Ectodermal cell (in vitro differentiated cells): ENCODE measurements around the gene A4GALT.
"Not testable (repeated sequence)": the region's sequence is repeated elsewhere in the genome, so short reads cannot be mapped to it uniquely, and the experiment has no call there.

Experiments
- H3K27ac ChIP-seq: 2 replicates; pipeline ENCODE4 v1.7.0; 2013; ENCODE audit warnings: mild to moderate bottlenecking, low read depth, low read length; ENCODE audit not compliant: insufficient read depth, poor library complexity, severe bottlenecking
- H3K27me3 ChIP-seq: 2 replicates; pipeline ENCODE4 v1.7.0; 2013; ENCODE audit warnings: mild to moderate bottlenecking, low read length; ENCODE audit not compliant: insufficient read depth, control insufficient read depth, poor library complexity, severe bottlenecking
- H3K36me3 ChIP-seq: one replicate; pipeline ENCODE4 v1.7.0; 2013; ENCODE audit warnings: low read length; ENCODE audit not compliant: control insufficient read depth, insufficient read depth
- H3K4me1 ChIP-seq: one replicate; pipeline ENCODE4 v1.7.0; 2013; ENCODE audit warnings: low read length; ENCODE audit not compliant: control insufficient read depth, insufficient read depth
- H3K4me3 ChIP-seq: 2 replicates; pipeline ENCODE4 v1.7.0; 2013; ENCODE audit warnings: low read depth, low read length, control low read depth; ENCODE audit not compliant: insufficient read depth
- H3K9me3 ChIP-seq: 2 replicates; pipeline ENCODE4 v1.7.0; 2013; ENCODE audit warnings: mild to moderate bottlenecking, low read length, moderate library complexity; ENCODE audit not compliant: control insufficient read depth
- WGBS, 2 experiments: methylation state at CpG; one replicate each; pipeline ENCODE4 v1.1.7; 2013; ENCODE audit warnings: missing lambda C conversion rate in 2 of 2; 5-methylcytosine and 5-hydroxymethylcytosine counted together

The A4GALT gene

DNA sequence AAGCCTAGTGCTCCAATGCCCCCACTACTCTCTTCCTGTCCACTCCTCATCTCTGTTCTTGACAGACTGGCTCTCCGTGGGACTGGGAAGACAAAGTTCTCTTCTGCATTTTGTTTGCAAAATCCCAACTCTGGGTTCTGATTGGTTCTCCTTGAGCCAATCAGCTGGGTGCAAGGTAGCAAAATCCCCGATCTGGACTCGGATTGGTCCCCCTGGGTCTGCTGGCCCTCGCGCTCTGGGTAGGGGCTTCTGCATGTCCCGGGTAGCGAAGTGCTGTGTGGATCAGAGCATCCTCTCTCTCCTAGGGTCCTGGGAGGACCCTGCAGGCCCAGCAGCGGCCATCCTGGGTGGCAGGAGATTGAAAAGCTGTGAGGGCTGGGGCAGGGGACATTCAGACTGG, 22.3 kb upstream of the A4GALT start:
- no peaks in the 10 kb centered on the region for H3K36me3 ChIP-seq
- no peak overlapping the region for H3K4me3 ChIP-seq
- H3K9me3 ChIP-seq: no peaks in the 10 kb centered on the region
- H3K27ac ChIP-seq: peak overlapping the region; percentile 76
- no peaks in the 10 kb centered on the region for H3K27me3 ChIP-seq
- H3K4me1 ChIP-seq: peaks cover 8% of the 10 kb centered on the region
- 56 to 59% methylated on average over 8 of the region's 8 CpGs for WGBS, 2 experiments

DNA sequence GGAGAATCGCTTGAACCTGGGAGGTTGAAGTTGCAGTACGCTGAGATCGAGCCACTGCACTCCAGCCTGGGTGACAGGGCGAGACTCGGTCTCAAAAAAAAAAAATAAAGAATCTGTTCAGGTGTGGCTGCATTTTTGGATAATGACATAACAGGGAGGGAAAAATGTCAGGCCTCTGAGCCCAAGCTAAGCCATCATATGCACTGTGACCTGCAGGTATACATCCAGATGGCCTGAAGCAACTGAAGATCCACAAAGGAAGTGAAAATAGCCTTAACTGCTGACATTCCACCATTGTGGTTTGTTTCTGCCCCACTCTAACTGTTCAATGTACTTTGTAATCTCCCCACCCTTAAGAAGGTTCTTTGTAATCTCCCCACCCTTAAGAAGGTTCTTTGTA, 19.6 kb upstream of the A4GALT start:
- WGBS, 2 experiments: 95 to 96% methylated on average over 5 of the region's 5 CpGs
- H3K9me3 ChIP-seq, H3K27me3 ChIP-seq, H3K27ac ChIP-seq, H3K4me1 ChIP-seq, H3K36me3 ChIP-seq, H3K4me3 ChIP-seq: not testable (repeated sequence)

GRCh38 chr22:42734406-42734805, 13.7 kb upstream of the A4GALT start:
- Histone ChIP-seq H3K27ac (no peak overlapping the region), H3K4me3 (no peak overlapping the region), H3K27me3 (no peaks in the 10 kb centered on the region), H3K9me3 (no peaks in the 10 kb centered on the region), H3K4me1 (no peaks in the 10 kb centered on the region), H3K36me3 (no peaks in the 10 kb centered on the region)
- 92% methylated on average over 6 of the region's 6 CpGs for WGBS, 2 experiments

DNA sequence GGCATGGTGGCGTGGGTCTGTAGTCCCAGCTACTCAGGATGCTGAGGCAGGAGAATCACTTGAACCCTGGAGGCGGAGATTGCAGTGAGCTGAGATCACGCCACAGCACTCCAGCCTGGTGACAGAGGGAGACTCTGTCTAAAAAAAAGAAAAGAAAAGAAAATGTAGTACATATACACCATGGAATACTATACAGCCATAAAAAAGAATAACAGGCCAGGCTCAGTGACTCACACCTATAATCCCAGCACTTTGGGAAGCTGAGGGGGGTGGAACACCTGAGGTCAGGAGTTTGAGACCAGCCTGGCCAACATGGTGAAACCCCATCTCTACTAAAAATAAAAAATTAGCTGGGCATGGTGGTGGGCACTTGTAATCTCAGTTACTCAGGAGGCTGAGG, 12.7 kb upstream of the A4GALT start:
- not testable (repeated sequence) for H3K9me3 ChIP-seq, H3K27ac ChIP-seq, H3K36me3 ChIP-seq, H3K4me3 ChIP-seq, H3K4me1 ChIP-seq, H3K27me3 ChIP-seq
- 90 to 94% methylated on average over 3 of the region's 3 CpGs for WGBS, 2 experiments

- WGBS, 2 experiments: 88 to 90% methylated on average over 6 of the region's 6 CpGs
- no peaks in the 10 kb centered on the region for H3K36me3 ChIP-seq
- no peak overlapping the region for H3K4me3 ChIP-seq
- H3K27me3 ChIP-seq: no peaks in the 10 kb centered on the region
- no peaks in the 10 kb centered on the region for H3K4me1 ChIP-seq
- no peak overlapping the region for H3K27ac ChIP-seq
- H3K9me3 ChIP-seq: no peaks in the 10 kb centered on the region
These were observed 11.4 kb upstream of the A4GALT start for GRCh38 chr22:42732081-42732480.

GRCh38 chr22:42726811-42727210, 6.1 kb upstream of the A4GALT start:
- Histone ChIP-seq H3K9me3 (no peaks in the 10 kb centered on the region), H3K4me3 (no peak overlapping the region), H3K27me3 (peaks cover 10% of the 10 kb centered on the region), H3K27ac (no peak overlapping the region), H3K4me1 (no peaks in the 10 kb centered on the region), H3K36me3 (no peaks in the 10 kb centered on the region)
- WGBS, 2 experiments: 89 to 93% methylated on average over 6 of the region's 6 CpGs

- Histone ChIP-seq H3K4me1 (no peaks in the 10 kb centered on the region), H3K36me3 (no peaks in the 10 kb centered on the region), H3K4me3 (no peak overlapping the region), H3K9me3 (no peaks in the 10 kb centered on the region), H3K27ac (no peak overlapping the region), H3K27me3 (peaks cover 20% of the 10 kb centered on the region)
- 89 to 92% methylated on average over 6 of the region's 6 CpGs for WGBS, 2 experiments
These were observed 5.1 kb upstream of the A4GALT start for GRCh38 chr22:42725606-42726355.

DNA sequence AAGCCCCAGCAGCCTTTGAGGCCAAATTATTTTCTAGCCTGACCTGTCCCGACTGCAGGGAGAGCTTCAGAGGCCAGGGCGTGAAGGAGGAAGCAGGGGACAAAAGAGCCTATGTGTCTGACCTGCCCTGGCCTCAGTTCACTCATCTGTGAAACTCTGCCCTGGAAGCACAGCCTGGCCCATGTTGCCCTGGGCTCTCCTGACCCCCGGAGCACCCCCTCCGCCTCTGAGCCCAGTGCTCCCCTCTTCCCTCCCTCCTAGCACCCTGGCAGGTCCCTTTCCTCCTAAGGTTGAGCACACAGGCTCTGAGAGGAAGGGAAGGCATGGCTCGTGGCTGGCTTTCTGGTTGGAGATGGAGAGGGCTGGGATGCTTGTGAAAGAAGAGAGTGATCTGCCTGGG, 3.4 kb upstream of the A4GALT start:
- no peaks in the 10 kb centered on the region for H3K9me3 ChIP-seq
- no peak overlapping the region for H3K27ac ChIP-seq
- H3K27me3 ChIP-seq: peaks cover 38% of the 10 kb centered on the region
- no peak overlapping the region for H3K4me3 ChIP-seq
- 86 to 90% methylated on average over 5 of the region's 5 CpGs for WGBS, 2 experiments
- H3K36me3 ChIP-seq: no peaks in the 10 kb centered on the region
- H3K4me1 ChIP-seq: peaks cover 4% of the 10 kb centered on the region

DNA sequence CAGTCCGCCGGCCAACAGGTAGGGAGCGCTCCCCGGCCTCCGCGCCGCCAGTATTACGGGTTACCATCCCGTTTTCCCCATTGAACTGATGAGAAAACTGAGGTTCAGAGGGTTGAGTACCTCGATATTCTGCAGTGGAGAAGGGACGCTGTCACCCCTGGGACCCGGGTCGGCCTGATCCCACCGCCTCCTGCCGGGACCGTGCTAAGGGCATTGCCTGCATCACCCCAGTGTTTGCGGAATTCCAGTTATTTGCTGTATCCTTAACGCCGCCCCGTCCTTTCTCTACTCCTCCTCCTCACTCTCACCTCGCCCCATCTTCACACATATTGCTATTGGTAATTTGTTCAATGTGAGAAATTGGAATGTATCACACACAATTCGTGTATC, 370 bp upstream of the A4GALT start:
- 3 to 5% methylated on average over 21 of the region's 22 CpGs for WGBS, 2 experiments

DNA sequence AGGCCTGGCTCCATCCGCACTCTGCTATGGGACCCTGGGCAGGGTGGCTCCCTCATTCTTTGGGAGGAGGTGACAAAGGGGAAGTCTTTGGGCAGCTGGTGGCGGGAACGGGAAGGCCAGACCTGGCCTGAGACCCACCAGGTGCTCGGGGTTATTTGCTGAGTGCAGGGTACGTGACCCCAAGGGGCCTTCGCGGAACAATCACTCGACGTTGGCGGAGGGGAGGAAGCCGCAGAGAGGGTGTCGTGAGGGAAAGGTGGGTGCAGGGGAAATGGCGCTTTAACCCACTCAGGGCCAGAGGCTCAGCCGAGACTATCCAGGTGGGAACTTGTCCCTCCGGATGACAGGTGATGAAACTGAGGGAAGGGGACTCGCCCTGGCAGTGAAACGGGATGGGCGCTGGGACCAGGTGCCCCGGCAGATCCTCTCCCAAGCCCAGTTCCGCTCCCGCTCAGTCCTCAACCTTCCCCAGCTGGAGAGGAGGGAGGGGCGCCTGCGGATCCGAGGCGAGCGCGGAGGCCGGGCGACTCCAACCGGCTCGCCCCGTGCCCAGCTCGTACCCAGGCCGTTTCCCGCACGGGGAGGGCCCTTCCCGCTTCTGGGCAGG, 911 bp downstream of the A4GALT start:
- Histone ChIP-seq H3K27me3 (peaks cover 44% of the 10 kb centered on the region), H3K9me3 (no peaks in the 10 kb centered on the region), H3K4me3 (peak overlapping the region; percentile 59), H3K27ac (no peak overlapping the region), H3K4me1 (peaks cover 9% of the 10 kb centered on the region), H3K36me3 (no peaks in the 10 kb centered on the region)
- WGBS, 2 experiments: 4% methylated on average over 37 of the region's 37 CpGs

More for the DNA sequence above, 370 bp upstream of the A4GALT start:
- Histone ChIP-seq H3K27ac (no peak overlapping the region), H3K27me3 (peaks cover 44% of the 10 kb centered on the region), H3K36me3 (no peaks in the 10 kb centered on the region), H3K4me1 (peaks cover 9% of the 10 kb centered on the region), H3K4me3 (peak overlapping the region; percentile 59), H3K9me3 (no peaks in the 10 kb centered on the region)
